ENCODE data around the gene MSH3.

The MSH3 gene

DNA sequence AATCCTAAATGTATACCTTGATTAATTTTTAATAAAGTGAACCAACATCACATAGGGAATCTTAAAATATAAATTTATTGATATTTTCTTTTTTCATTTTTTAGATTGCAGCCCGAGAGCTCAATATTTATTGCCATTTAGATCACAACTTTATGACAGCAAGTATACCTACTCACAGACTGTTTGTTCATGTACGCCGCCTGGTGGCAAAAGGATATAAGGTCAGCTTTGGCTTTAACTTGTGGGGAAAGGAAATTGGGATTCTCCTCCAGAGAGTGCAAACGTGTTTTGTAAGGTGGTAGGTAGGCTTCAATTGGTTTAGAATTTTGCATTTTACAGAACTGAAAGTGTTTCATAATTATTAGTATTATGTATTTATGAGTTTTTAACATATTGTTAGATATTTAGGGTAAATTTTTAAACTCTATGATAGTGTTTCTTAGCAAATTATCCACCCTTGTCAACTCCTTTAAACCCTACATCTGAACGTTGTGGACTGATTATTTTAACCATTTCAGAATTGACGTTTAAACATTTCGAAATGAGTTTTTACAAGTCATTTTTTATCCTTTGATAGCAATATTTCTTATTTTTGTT lies 17.8 kb downstream of the MSH3 start:
- H3K4me3 Mint-ChIP-seq, result no peak overlapping the region
- CTCF ChIA-PET, result interaction anchor here (0.6 to 3.9 kb wide), 12 partner anchors 11 to 581 kb away, joined by 3 to 26 read pairs (median 3); no protein-coding TSS in a partner anchor
- no peak overlapping the region for H3K27ac Mint-ChIP-seq
- DNase-seq, result peak; percentile 82
- H3K9me3 Mint-ChIP-seq, result no peaks in the 10 kb centered on the region
- H3K36me3 Mint-ChIP-seq, result peaks cover 49% of the 10 kb centered on the region
- H3K27me3 Mint-ChIP-seq, result no peaks in the 10 kb centered on the region
- H3K4me1 Mint-ChIP-seq, result peaks cover 4% of the 10 kb centered on the region

DNA sequence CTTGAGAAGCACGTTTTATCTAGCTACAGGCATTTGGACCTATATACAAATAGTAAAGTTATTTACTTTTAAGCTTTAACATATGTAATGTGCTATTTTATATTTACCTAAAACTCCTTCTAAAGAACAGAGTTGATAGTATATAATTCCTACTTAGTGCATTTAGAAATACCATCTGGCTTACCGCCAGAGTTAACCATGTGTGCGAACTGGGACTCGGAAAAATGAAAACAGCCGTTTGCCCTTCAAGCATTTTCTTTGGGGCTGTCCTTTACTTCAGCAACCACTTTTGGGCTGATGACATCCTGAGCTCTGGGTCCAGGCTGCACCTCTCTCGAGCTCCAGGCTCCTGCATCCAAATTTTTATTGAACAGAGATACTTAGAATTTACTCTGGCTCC lies 22.3 kb downstream of the MSH3 start:
- H3K27ac Mint-ChIP-seq, result no peak overlapping the region
- H3K4me3 Mint-ChIP-seq, result no peak overlapping the region
- no peak for DNase-seq
- H3K9me3 Mint-ChIP-seq, result no peaks in the 10 kb centered on the region
- no peaks in the 10 kb centered on the region for H3K27me3 Mint-ChIP-seq
- CTCF ChIA-PET, result no interaction called here
- H3K4me1 Mint-ChIP-seq, result no peaks in the 10 kb centered on the region
- H3K36me3 Mint-ChIP-seq, result peaks cover 37% of the 10 kb centered on the region

- Mint-ChIP-seq H3K4me3 (no peak overlapping the region), H3K27me3 (no peaks in the 10 kb centered on the region), H3K4me1 (peaks cover 23% of the 10 kb centered on the region), H3K9me3 (no peaks in the 10 kb centered on the region), H3K27ac (no peak overlapping the region), H3K36me3 (peaks cover 40% of the 10 kb centered on the region)
- DNase-seq, result no peak
- CTCF ChIA-PET, result interaction anchor here (0.6 to 3.9 kb wide), 6 partner anchors 421 to 717 kb away, joined by 3 to 30 read pairs (median 9); no protein-coding TSS in a partner anchor
Observed at GRCh38 chr5:80686757-80687156, 32.3 kb downstream of the MSH3 start.

GRCh38 chr5:80688648-80689420 lies 34.4 kb downstream of the MSH3 start:
- Mint-ChIP-seq H3K4me3 (no peak overlapping the region), H3K27me3 (no peaks in the 10 kb centered on the region), H3K4me1 (peaks cover 23% of the 10 kb centered on the region), H3K9me3 (no peaks in the 10 kb centered on the region), H3K36me3 (peaks cover 27% of the 10 kb centered on the region), H3K27ac (no peak overlapping the region)
- CTCF ChIA-PET, result interaction anchor here (1.1 to 3.9 kb wide), 5 partner anchors 388 to 506 kb away, joined by 3 to 30 read pairs (median 14); no protein-coding TSS in a partner anchor
- DNase-seq, result no peak

- Mint-ChIP-seq H3K4me3 (no peak overlapping the region), H3K27me3 (no peaks in the 10 kb centered on the region), H3K36me3 (peaks cover 21% of the 10 kb centered on the region), H3K9me3 (no peaks in the 10 kb centered on the region), H3K4me1 (peaks cover 24% of the 10 kb centered on the region), H3K27ac (no peak overlapping the region)
- CTCF ChIA-PET, result interaction anchor here (0.7 to 1.1 kb wide), 2 partner anchors 418 to 419 kb away, joined by 3 to 11 read pairs; no protein-coding TSS in a partner anchor
- DNase-seq, result no peak
Observed at GRCh38 chr5:80689627-80690026, 35.2 kb downstream of the MSH3 start.

- no peak for DNase-seq
- CTCF ChIA-PET, result no interaction called here
- Mint-ChIP-seq H3K4me3 (no peak overlapping the region), H3K27ac (no peak overlapping the region), H3K27me3 (no peaks in the 10 kb centered on the region), H3K36me3 (peaks cover 9% of the 10 kb centered on the region), H3K4me1 (peaks cover 13% of the 10 kb centered on the region), H3K9me3 (no peaks in the 10 kb centered on the region)
Observed at GRCh38 chr5:80695666-80696065, 41.2 kb downstream of the MSH3 start.

DNA sequence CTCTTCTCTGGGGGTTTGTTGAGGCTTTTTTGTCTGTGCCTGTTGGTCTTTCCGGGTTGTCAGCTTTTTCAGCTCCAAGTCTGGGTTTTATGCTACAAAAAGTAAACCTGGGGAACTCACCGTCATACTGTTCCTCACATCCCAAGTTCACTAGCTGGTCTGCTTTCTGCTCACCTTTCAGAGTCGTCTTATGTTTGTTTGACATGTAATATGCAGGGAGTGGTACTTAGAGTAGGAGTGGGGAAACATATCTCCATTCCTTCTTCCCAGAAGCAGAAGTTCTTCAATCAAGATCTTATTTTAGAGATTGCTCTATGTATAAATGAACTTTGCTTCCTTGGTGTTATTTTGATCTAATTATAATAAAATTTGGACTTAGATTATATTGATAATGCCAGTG lies 42.0 kb downstream of the MSH3 start:
- CTCF ChIA-PET, result no interaction called here
- H3K9me3 Mint-ChIP-seq, result no peaks in the 10 kb centered on the region
- H3K27ac Mint-ChIP-seq, result no peak overlapping the region
- no peaks in the 10 kb centered on the region for H3K27me3 Mint-ChIP-seq
- H3K4me3 Mint-ChIP-seq, result no peak overlapping the region
- H3K36me3 Mint-ChIP-seq, result peaks cover 10% of the 10 kb centered on the region
- DNase-seq, result no peak
- peaks cover 13% of the 10 kb centered on the region for H3K4me1 Mint-ChIP-seq

GRCh38 chr5:80697100-80697499 lies 42.6 kb downstream of the MSH3 start:
- H3K36me3 Mint-ChIP-seq, result peaks cover 14% of the 10 kb centered on the region
- H3K27ac Mint-ChIP-seq, result no peak overlapping the region
- peaks cover 16% of the 10 kb centered on the region for H3K4me1 Mint-ChIP-seq
- H3K4me3 Mint-ChIP-seq, result no peak overlapping the region
- CTCF ChIA-PET, result no interaction called here
- no peaks in the 10 kb centered on the region for H3K9me3 Mint-ChIP-seq
- H3K27me3 Mint-ChIP-seq, result no peaks in the 10 kb centered on the region
- DNase-seq, result no peak

DNA sequence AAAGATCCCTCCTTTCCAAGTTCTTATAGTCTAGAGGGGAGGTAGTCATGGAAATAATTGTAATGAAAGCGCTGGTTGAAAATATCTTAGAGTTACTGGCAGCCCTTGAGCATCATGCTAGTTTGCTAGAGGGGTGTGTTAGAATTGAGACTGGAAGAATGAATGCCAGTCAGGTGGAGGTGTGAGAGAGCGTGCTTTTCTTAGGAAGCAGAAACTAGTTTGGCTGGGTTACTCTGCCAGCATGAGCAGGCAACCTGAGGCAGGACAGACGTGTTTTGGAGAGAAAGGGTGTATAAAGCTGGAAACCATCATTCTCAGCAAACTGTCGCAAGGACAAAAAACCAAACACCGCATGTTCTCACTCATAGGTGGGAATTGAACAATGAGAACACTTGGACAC lies 43.9 kb downstream of the MSH3 start:
- no peak overlapping the region for H3K27ac Mint-ChIP-seq
- peaks cover 16% of the 10 kb centered on the region for H3K36me3 Mint-ChIP-seq
- CTCF ChIA-PET, result no interaction called here
- H3K4me1 Mint-ChIP-seq, result peaks cover 20% of the 10 kb centered on the region
- DNase-seq, result no peak
- no peaks in the 10 kb centered on the region for H3K9me3 Mint-ChIP-seq
- no peak overlapping the region for H3K4me3 Mint-ChIP-seq
- no peaks in the 10 kb centered on the region for H3K27me3 Mint-ChIP-seq

GRCh38 chr5:80701597-80701996 lies 47.1 kb downstream of the MSH3 start:
- H3K4me1 Mint-ChIP-seq, result peaks cover 27% of the 10 kb centered on the region
- no peak overlapping the region for H3K4me3 Mint-ChIP-seq
- no peak overlapping the region for H3K27ac Mint-ChIP-seq
- peaks cover 37% of the 10 kb centered on the region for H3K36me3 Mint-ChIP-seq
- DNase-seq, result no peak
- H3K9me3 Mint-ChIP-seq, result no peaks in the 10 kb centered on the region
- CTCF ChIA-PET, result no interaction called here
- H3K27me3 Mint-ChIP-seq, result no peaks in the 10 kb centered on the region

DNA sequence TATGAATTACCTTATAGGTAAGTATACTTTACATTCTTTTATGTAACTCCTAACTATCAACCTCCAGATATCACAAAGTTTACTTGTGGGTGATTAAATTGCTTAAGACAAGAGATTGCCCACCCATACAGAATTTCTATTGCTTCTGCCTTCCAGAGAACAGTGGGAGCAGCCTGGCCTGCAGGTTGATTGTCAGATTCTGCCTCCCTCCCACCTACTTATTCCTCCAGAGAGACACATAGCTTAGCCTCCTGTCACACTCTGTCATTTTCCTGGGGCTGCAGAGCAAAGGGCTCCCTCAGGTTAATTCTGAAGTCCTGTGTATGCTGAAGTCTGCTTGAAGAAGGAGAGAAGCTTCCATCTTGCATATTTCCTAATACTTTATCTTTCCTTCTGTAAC lies 48.8 kb downstream of the MSH3 start:
- peaks cover 35% of the 10 kb centered on the region for H3K36me3 Mint-ChIP-seq
- no peak overlapping the region for H3K4me3 Mint-ChIP-seq

GRCh38 chr5:80703747-80704146 lies 49.3 kb downstream of the MSH3 start:
- no peaks in the 10 kb centered on the region for H3K9me3 Mint-ChIP-seq
- peaks cover 27% of the 10 kb centered on the region for H3K4me1 Mint-ChIP-seq
- no peak overlapping the region for H3K4me3 Mint-ChIP-seq
- no peak for DNase-seq
- peaks cover 34% of the 10 kb centered on the region for H3K36me3 Mint-ChIP-seq
- no peak overlapping the region for H3K27ac Mint-ChIP-seq
- CTCF ChIA-PET, result no interaction called here
- no peaks in the 10 kb centered on the region for H3K27me3 Mint-ChIP-seq

More for the DNA sequence above, 48.8 kb downstream of the MSH3 start:
- Mint-ChIP-seq H3K27me3 (no peaks in the 10 kb centered on the region), H3K9me3 (no peaks in the 10 kb centered on the region), H3K27ac (no peak overlapping the region), H3K4me1 (peaks cover 27% of the 10 kb centered on the region)
- no peak for DNase-seq
- CTCF ChIA-PET, result no interaction called here

GRCh38 chr5:80704221-80704620 lies 49.8 kb downstream of the MSH3 start:
- CTCF ChIA-PET, result no interaction called here
- Mint-ChIP-seq H3K9me3 (no peaks in the 10 kb centered on the region), H3K27me3 (no peaks in the 10 kb centered on the region), H3K27ac (no peak overlapping the region), H3K4me3 (no peak overlapping the region), H3K36me3 (peaks cover 34% of the 10 kb centered on the region), H3K4me1 (peaks cover 27% of the 10 kb centered on the region)
- no peak for DNase-seq

GRCh38 chr5:80705216-80705769 lies 50.8 kb downstream of the MSH3 start:
- Mint-ChIP-seq H3K27me3 (no peaks in the 10 kb centered on the region), H3K4me3 (no peak overlapping the region), H3K9me3 (no peaks in the 10 kb centered on the region), H3K27ac (no peak overlapping the region), H3K36me3 (peaks cover 38% of the 10 kb centered on the region), H3K4me1 (peaks cover 33% of the 10 kb centered on the region)
- CTCF ChIA-PET, result no interaction called here
- DNase-seq, result no peak

GRCh38 chr5:80705801-80706200 lies 51.3 kb downstream of the MSH3 start:
- H3K36me3 Mint-ChIP-seq, result peaks cover 41% of the 10 kb centered on the region
- H3K9me3 Mint-ChIP-seq, result no peaks in the 10 kb centered on the region
- CTCF ChIA-PET, result interaction anchor here (0.7 kb wide), 1 partner anchor 402 kb away, joined by 3 read pairs; no protein-coding TSS in a partner anchor
- H3K27ac Mint-ChIP-seq, result no peak overlapping the region
- DNase-seq, result no peak
- no peaks in the 10 kb centered on the region for H3K27me3 Mint-ChIP-seq
- peaks cover 38% of the 10 kb centered on the region for H3K4me1 Mint-ChIP-seq
- no peak overlapping the region for H3K4me3 Mint-ChIP-seq

Measured in activated naive CD4-positive, alpha-beta T cell treated with anti-CD3 and anti-CD28 coated beads, Interleukin-2, amount 10 ng/mL, durations not matched to agents 7 days and 5 days (primary cell).